GM13977 (cell line): ENCODE measurements around the gene PIEZO1.

Experiments used
- DNase-seq: peaks from one replicate; pipeline ENCODE4 v3.0.0; 2012; ENCODE audit warnings: low spot score
- in situ Hi-C: fragments of 300-500 bp; cut with MboI; formaldehyde crosslinking; loops from one replicate; pipeline ENCODE4 v1.12.0; 2022; ENCODE audit warnings: low sequenced_read_pairs, low pct_unique_long_range_greater_than_20kb, mixed read lengths, inconsistent platforms; ENCODE audit not compliant: unreplicated experiment
- TF ChIP-seq, protein P1 (sequence below): IDR thresholded peaks from 2 replicates; pipeline ENCODE4 v1.5.1; 2012; ENCODE audit warnings: mild to moderate bottlenecking, control low read depth; ENCODE audit not compliant: insufficient read depth; ENCODE audit errors: extremely low read depth, missing control alignments

Gene PIEZO1

GRCh38 chr16:88690341-88691128 is 94.5 kb downstream of the PIEZO1 start:
- DNase-seq = no peak
- in situ Hi-C loops = no loop called here
- TF ChIP-seq, protein P1, sequence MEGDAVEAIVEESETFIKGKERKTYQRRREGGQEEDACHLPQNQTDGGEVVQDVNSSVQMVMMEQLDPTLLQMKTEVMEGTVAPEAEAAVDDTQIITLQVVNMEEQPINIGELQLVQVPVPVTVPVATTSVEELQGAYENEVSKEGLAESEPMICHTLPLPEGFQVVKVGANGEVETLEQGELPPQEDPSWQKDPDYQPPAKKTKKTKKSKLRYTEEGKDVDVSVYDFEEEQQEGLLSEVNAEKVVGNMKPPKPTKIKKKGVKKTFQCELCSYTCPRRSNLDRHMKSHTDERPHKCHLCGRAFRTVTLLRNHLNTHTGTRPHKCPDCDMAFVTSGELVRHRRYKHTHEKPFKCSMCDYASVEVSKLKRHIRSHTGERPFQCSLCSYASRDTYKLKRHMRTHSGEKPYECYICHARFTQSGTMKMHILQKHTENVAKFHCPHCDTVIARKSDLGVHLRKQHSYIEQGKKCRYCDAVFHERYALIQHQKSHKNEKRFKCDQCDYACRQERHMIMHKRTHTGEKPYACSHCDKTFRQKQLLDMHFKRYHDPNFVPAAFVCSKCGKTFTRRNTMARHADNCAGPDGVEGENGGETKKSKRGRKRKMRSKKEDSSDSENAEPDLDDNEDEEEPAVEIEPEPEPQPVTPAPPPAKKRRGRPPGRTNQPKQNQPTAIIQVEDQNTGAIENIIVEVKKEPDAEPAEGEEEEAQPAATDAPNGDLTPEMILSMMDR = no peak

DNA sequence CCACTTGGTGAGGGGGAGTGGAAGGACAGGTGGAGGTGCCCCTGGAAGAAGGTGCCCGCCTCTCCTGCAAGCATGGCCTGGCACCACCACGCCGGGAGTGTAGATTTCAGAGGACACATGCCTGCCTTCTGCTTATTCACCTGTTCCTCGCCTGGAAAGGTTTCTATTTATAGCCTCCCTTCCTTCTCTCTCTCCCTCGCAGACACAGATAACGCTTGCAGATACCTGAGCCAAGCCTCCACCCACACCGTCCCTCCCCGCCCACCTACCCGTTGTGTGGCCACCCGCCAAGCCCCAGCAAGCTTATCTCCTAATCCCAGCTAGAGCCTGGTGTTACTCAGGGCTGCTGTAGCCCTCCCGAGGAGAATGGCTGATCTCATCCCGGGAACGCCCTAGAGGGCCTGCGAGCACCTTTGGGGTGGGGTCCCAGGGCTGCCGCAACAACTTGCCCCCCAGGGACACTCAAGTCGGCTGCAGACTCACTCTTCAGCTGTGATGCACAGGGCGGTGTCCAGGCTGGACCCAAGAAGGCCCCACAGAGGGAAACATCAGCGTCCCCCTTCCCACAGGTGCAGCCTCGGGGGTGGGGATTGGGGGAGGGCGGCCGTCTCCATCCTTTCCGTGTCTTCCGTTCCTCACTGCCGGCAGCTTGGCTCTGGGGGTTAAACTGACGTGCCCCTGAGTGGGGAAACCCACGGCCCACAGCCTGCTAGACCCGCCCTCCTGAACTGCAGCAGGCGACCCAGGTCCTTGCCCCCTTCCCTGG is 96.8 kb downstream of the PIEZO1 start:
- in situ Hi-C loops = no loop called here
- TF ChIP-seq, protein P1 = no peak
- no peak for DNase-seq

DNA sequence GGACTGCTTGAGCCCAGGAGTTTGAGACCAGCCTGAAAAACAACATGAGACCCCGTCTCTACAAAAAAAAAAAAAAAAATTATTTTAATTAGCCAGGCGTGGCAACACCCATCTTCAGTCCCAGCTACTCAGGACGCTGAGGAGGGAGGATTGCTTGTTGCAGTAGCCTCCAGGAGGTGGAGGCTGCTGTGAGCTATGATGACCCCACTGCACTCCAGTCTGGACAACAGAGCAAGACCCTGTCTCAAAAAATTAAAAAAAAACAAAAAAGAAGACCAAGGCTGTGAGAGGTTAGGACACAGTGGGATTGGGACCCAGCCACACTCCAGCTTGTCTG is 97.4 kb downstream of the PIEZO1 start:
- in situ Hi-C loops = no loop called here
- TF ChIP-seq, protein P1 = no peak
- no peak for DNase-seq

GRCh38 chr16:88687254-88687576 is 97.8 kb downstream of the PIEZO1 start:
- TF ChIP-seq, protein P1 = no peak
- DNase-seq = no peak
- in situ Hi-C loops = no loop called here

- in situ Hi-C loops = no loop called here
These were observed 98.4 kb downstream of the PIEZO1 start, which contains the start of gene SNAI3 for GRCh38 chr16:88686439-88687253. Gene SNAI3 (minus strand): TSS chr16:88686507. CDS start chr16:88686406, 101 bp downstream.

DNA sequence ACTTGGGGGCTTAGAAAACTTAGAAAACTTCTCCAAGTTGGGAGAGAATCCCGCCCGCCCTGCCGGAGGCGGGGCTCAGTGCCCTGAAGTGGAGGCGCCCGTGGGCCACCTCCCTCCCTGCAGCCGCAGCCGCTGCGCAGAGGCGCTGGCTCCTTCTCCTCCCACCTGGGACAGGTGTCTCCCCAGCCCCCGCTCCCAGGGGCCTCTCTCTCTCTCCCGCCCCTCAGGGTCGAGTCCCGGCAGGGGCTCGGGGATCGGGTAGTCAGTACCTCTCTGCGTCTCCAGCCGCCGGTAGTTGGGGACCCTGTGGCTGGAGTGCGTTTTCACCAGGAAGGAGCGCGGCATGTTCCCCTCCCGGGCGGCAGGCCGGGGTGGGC is 99.0 kb downstream of the PIEZO1 start:
- peak; percentile 60 for DNase-seq
- TF ChIP-seq, protein P1 = no peak
- in situ Hi-C loops = no loop called here

More at GRCh38 chr16:88686439-88687253, 98.4 kb downstream of the PIEZO1 start, which contains the start of gene SNAI3:
- TF ChIP-seq, protein P1 = no peak
- peak; percentile 98 for DNase-seq
